Activated CD8-positive, alpha-beta memory T cell treated with anti-CD3 and anti-CD28 coated beads, Interleukin-2, amount 50 U/mL, for 1 hour (primary cell): Measurements from ENCODE around the gene PLD2.
"Not testable (repeated sequence)": the region's sequence is repeated elsewhere in the genome, so short reads cannot be mapped to it uniquely, and the experiment has no call there.

ENCODE experiments used
- DNase-seq: peaks from one replicate; pipeline ENCODE4 v3.0.0-alpha.2; 2020; ENCODE audit errors: extremely low read depth

The PLD2 gene

GRCh38 chr17:4856937-4857314 lies 50.0 kb downstream of the PLD2 start:
- no peak for DNase-seq

- DNase-seq, result not testable (repeated sequence)
Observed at GRCh38 chr17:4857347-4857746, 50.4 kb downstream of the PLD2 start.

DNA sequence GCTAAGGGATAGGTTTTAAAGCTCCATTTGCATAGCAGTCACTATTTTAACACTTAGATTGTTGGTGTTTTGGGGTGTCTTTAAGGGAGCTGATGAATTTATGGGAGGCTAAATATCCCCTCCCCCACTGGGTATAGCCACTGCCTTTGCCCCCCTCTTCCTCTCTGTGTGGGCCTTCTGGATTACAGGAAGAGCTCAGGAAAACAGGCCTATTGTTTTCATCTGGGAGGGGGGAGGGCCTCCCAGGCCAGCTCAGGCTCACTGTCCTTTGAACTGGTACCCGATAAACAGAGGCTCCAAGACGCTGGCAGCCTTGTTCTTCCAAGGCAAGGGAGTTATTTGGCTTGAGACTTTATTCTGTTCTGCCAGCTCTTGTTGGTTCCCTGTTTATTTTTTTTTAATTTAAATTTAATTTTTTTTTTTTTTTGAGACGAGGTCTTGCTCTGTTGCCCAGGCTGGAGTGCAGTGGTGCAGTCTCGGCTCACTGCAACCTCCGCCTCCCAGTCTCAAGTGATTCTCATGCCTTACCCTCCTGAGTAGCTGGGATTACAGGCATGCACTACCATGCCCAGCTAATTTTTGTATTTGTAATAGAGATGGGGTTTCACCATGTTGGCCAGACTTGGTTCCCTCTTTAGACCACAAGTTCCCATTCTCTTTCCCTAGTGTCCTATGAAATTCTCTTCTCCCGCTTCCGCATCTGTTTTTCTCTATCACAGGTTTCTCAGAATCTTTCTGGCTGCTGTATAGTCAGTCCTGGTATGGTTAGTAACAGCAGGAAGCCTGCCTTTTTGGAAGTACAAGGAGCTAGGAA lies 51.3 kb downstream of the PLD2 start:
- no peak for DNase-seq

- DNase-seq, result no peak
Observed at GRCh38 chr17:4858882-4859260, 51.9 kb downstream of the PLD2 start.

- DNase-seq, result no peak
Observed at GRCh38 chr17:4859816-4860625, 53.1 kb downstream of the PLD2 start.

GRCh38 chr17:4860651-4861050 lies 53.7 kb downstream of the PLD2 start:
- DNase-seq, result no peak

- DNase-seq, result no peak
Observed at GRCh38 chr17:4861052-4861451, 54.1 kb downstream of the PLD2 start.

- no peak for DNase-seq
Observed at GRCh38 chr17:4862720-4863119, 55.8 kb downstream of the PLD2 start.

DNA sequence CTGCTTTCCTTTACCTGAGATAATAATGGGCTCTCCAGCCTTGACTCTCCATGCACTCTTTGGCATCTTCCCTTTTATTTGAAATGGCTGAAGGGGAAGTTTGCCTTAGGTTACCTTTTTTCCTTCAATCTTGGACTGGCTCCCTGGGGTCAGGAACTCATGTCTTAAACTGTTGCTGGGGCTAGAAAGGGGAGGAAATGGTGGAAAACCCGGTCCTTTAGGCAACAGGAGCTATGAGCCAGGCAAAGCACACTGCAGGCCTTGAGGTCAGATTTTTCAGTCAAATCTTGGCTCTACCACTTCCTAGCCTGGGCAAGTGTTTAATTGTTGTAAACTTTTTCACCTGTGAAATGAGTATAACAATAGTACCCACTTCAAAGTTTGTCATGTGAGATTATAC lies 56.4 kb downstream of the PLD2 start:
- no peak for DNase-seq

DNA sequence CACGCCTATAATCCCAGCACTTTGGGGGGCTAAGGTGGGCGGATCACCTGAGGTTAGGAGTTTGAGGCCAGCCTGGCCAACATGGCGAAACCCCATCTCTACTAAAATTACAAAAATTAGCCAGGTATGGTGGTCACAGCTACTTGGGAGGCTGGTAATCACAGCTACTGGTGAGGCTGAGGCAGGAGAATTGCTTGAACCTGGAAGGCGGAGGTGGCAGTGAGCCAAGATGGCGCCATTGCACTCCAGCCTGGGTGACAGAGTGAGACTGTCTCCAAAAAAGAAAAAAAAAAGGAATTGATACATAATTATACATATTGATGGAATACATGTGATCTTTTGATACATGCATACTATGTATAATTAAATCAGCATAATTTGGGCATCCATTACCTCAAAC lies 60.6 kb downstream of the PLD2 start:
- not testable (repeated sequence) for DNase-seq

DNA sequence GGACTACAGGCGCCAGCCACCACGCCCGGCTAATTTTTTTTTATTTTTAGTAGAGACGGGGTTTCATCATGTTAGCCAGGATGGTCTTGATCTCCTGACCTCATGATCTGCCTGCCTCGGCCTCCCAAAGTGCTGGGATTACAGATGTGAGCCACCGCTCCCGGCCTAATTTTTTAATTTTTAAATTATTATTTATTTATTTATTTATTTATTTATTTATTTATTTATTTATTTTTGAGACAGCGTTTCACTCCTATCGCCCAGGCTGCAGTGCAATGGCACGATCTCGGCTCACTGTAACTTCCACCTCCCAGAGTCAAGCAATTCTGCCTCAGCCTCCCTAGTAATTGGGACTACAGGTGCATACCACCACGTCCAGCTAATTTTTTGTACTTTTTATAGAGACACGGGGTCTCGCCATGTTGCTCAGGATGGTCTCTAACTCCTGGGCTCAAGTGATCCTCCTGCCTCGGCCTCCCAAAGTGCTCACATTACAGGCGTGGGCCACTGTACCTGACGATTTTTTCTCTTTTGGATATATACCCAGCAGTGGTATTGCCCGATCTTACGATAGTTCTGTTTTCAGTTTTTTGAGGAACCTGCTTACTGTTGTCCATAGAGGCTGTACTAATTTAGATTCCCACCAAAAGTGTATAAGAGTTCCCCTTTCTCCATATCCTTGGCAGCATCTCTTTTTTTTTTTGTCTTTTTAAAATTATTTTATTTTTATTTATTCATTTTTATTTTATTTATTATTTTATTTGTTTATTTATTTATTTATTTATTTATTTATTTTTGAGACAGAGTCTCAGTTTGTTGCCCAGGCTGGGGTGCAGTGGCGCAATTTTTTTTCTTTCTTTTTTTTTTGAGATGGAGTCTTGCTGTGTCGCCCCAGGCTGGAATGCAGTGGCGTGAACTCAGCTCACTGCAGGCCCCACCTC lies 62.4 kb downstream of the PLD2 start:
- DNase-seq, result not testable (repeated sequence)

DNA sequence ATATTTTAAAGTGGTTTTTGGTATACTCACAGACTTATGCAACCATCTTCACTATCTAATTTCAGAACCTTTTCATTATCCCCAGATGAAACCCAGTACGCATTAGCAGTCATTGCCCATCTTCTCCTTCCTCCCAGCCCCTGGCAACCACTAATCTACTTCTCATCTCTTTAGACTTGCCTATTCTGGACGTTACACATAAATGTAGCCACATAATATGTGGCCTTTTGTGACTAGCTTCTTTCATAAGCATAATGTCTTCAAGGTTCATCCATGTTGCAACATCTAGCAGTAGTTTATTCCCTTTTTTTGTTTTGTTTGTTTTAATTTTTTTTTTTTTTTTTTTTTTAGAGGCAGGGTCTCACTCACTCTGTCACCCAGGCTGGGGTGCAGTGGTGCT lies 63.9 kb downstream of the PLD2 start:
- no peak for DNase-seq

GRCh38 chr17:4872786-4873185 lies 65.8 kb downstream of the PLD2 start:
- no peak for DNase-seq
